Brain pericyte (primary cell): ENCODE results near the gene LY6G5B.

ENCODE experiments used
- DNase-seq: peaks from one replicate; pipeline ENCODE4 v3.0.0-alpha.2; 2012; ENCODE audit warnings: low read depth, low spot score

Gene LY6G5B

GRCh38 chr6:31715022-31715958 lies 45.5 kb downstream of the LY6G5B start, which contains the start of gene LY6G6D:
LY6G6D (plus strand) TSS chr6:31715348; CDS start chr6:31715356, 8 bp downstream.
- DNase-seq, result no peak

DNA sequence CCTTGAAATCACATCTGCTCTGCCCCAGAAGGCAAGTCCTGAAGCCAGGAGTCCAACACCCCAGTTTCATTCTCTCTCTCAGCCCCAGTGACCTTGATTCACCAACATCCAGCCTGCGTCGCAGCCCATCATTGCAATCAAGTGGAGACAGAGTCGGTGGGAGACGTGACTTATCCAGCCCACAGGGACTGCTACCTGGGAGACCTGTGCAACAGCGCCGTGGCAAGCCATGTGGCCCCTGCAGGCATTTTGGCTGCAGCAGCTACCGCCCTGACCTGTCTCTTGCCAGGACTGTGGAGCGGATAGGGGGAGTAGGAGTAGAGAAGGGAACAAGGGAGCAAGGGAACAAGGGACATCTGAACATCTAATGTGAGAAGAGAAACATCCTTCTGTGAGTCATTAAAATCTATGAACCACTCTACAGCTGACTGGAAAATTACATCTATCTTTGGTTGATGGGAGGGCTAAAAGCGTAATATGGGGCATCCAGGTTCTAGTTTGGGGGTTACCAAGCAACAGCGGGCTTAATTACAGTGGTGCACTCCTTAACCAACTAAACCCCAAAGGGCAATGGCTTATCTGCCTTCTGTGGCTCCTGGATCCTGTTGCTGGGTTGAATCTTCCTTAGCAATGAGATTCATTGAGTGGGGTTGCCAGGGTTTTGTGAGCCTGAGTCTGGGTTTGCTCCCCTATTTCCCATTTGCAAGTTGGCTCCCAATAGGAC lies 47.9 kb downstream of the LY6G5B start:
- no peak for DNase-seq

DNA sequence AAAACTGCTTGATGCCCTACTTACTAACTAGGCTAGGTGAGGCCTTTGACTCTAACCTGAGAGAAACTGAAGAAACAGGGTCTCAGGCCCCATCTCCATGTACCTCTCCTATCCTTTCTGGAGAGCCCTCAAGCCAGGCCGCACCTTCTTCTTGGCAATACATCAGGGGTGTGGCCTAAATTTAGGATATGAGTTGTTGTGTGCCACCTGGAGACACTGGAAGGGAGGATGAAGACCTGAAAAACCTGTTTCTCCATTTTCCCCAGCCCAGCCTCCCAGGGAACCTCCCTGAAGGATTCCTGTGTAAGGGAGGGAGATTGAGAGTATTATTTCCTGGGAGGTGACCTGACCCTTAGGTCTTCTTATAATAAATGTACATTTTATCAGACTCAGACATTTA lies 48.5 kb downstream of the LY6G5B start:
- DNase-seq, result no peak

- DNase-seq, result no peak
Measured at GRCh38 chr6:31719001-31719400, 49.2 kb downstream of the LY6G5B start.

DNA sequence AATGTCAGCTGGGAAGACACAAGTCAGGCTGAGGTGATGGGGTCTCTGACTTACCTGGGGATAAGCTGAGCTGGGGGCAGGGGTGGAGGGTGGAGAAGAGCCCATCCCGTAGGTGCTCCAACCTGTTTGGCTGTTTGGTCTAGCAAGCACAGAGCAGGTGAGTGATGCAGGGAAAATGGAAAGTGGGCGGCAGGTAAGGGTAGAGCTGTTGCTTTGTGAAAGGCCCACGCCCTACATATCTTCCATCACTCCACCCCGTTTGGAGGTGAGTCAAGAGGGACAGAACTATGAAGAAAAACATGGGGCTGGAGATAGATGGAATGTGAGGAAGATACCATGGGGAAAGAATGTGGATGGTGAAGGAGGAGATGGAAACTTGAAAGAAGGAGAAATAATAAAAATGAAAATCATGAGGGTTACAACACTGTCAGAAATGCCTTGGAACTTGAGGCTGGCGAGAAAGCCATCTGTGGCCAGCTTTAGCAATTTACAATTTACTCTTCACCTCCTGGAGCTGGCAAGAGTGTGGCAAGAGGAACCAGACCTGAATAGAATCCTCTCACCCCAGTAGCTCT lies 50.5 kb downstream of the LY6G5B start:
- DNase-seq, result no peak

DNA sequence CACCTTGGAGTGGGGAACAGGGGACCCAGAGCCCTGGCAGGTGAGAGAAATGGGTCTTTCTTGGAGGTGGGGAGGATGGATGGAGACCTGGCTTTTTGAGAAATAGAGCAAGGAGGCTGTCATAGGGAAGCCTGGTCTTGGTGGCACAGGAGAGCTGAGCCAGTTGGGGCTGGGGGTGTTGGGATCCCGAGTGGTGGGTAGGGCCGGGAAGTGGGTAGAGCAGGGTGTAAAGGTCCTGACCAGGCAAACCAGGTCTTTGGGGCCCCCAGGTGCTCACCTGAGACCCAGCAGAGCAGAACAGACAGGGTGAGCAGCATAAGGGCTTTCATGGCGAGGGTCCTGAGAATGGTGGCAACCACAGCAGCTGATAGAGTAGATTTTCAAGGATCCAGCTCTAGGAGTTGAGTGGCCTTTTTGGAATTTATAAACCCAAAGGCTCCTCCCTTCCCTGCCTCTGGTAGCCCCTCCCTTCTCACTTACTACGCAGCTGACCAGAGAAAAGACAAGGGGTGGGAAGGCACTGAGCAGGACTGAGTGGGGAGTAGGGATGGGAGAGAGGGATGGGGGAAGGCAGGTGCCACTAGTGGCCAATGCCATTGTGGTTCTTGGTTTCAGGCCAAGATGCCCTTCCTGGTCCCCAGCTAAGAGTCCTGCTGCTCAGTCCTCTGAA lies 51.7 kb downstream of the LY6G5B start, which contains the start of gene LY6G6C:
TSS of gene LY6G6C (minus strand) at position 396 of the 670 bp plus-strand sequence. CDS start at position 329, 67 bp downstream.
- DNase-seq, result no peak

DNA sequence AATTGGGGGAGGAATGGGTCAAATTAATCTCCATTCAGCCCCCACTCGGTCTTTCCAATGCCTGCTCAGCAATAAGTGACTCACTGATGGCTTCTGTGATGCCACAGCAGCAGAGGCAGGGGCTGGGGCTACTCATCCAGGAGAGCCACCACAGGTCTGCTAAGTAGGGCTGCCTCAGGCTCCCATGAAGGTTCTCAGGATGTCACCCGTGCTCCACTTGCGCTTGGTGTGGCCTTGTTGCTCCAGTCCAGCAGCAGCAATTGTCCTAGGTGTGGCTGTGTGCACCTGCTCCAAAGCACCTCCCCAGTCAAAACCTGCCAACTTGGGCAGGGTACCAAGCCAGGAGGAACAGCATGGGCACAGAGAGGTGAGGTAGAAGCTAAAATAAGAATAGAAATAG lies 52.4 kb downstream of the LY6G5B start:
- DNase-seq, result no peak
